Fibroblast of villous mesenchyme (primary cell): ENCODE results near the gene RERE. TPM values are rescaled to one million over a fixed set of nuclear protein-coding genes. Genes with fewer than 3 reads are reported as not detected.

Source experiments
- DNase-seq: peaks from one replicate; pipeline ENCODE4 v3.0.0-alpha.2; 2010; ENCODE audit warnings: low read depth
- H3K4me3 ChIP-seq: 2 replicates; pipeline ENCODE4 v1.5.1; 2011; ENCODE audit warnings: low read depth, mild to moderate bottlenecking, low read length
- CTCF ChIP-seq: IDR thresholded peaks from 2 replicates; pipeline ENCODE4 v1.5.1; 2012; ENCODE audit warnings: low read depth, mild to moderate bottlenecking, low read length; ENCODE audit not compliant: insufficient read depth
- total RNA-seq: library from RNA; depleted of rRNA; stranded (reverse); fragments of >200 nt; gene quantifications from 2 replicates; pipeline ENCODE4 v1.2.3, GENCODE V29; 2012

The RERE gene
- total RNA-seq, 1 donor = 51.4 TPM

DNA sequence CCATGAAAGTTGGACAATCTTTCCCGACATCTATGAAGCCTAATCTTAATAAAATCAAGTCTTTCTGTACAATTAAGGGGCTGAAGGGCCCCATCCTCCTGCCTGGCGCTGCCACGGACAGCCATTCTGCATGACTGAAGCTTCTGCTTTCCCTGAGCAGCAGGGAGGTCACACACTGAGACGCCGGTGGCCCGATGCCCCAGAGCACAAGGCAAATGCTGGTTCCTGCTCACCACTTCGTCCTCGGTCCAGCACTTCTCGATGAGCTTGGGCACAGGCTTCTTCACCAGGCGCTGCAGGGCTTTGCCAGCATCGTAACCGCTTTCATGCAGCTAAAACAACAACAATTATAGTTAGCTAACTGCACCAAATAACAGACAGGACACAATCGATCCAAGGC, 351.7 kb downstream of the RERE start:
- no peak for TF ChIP-seq CTCF
- no peak overlapping the region for H3K4me3 ChIP-seq
- no peak for DNase-seq

DNA sequence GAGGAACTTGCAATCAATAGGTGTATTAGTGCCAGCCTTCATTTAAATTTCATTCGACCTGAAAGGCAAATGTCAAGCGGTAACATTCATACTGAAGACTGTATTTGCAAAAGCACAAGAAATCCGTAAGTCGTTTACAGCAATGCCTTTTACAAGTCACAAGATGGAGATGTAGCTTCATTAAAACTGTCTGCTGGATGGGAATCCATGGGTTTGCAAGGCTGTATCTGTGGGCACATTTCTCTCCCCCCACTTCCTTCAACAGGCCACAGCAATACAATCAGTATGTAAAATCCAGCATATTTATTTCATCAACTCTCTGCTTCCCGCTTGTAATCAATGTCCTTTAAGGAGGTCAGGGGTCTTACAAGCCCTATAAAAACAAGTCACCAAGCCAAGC, 352.4 kb downstream of the RERE start:
- peak; percentile 85 for DNase-seq
- TF ChIP-seq CTCF = no peak
- H3K4me3 ChIP-seq = no peak overlapping the region

DNA sequence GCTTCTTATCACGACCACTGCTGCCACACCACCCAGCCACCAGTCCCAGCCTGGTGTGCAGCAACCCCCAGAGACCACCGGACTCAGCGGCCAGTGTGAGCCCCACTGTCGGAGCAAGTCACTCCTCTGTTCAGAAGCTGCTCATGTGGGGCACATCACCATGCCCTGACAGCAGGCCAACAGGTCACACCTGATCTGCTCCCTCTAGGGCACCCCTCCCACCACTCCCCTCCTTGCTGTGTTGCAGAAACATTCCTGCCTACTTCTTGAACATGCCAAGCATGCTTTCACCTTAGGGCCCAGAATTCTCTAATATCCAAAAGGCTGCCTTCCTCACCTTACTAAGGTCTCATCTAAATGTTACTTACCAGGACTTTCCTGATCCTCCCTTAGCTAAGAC, 353.1 kb downstream of the RERE start:
- DNase-seq = no peak
- no peak for TF ChIP-seq CTCF
- H3K4me3 ChIP-seq = peak overlapping the region; percentile 21

- DNase-seq = peak; percentile 94
- no peak for TF ChIP-seq CTCF
- peak overlapping the region; percentile 29 for H3K4me3 ChIP-seq
These were observed 354.1 kb downstream of the RERE start for GRCh38 chr1:8463144-8463927.

DNA sequence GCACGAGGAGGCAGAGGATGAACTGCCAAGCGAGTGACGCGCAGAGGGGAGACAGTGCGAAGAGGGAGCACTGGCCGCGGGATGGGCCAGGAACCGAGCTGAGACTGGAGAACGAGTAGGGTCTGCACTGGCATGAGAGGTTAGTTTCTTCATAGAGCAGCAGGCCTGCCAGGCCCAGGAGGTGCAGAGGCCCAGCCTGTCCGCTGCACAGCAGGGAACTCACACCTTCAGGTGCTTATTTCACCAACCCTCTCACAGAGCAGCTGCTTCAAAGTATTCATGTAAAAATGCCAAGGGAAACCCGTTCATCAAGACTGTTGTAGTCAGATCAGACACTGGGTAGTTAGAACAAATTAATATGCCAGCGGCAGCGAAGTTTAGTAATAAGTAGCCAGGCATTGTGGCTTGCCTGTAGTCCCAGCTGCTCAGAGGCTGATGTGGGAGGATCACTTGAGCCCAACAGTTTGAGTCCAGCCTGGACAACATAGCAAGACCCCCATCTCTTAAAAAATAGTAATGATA, 355.0 kb downstream of the RERE start:
- H3K4me3 ChIP-seq = no peak overlapping the region
- TF ChIP-seq CTCF = no peak
- no peak for DNase-seq

GRCh38 chr1:8461351-8462110, 355.9 kb downstream of the RERE start:
- no peak for DNase-seq
- TF ChIP-seq CTCF = no peak
- no peak overlapping the region for H3K4me3 ChIP-seq
